ENCODE measurements around the gene IMMT.
"Not testable (repeated sequence)": the region's sequence is repeated elsewhere in the genome, so short reads cannot be mapped to it uniquely, and the experiment has no call there.

The IMMT gene

DNA sequence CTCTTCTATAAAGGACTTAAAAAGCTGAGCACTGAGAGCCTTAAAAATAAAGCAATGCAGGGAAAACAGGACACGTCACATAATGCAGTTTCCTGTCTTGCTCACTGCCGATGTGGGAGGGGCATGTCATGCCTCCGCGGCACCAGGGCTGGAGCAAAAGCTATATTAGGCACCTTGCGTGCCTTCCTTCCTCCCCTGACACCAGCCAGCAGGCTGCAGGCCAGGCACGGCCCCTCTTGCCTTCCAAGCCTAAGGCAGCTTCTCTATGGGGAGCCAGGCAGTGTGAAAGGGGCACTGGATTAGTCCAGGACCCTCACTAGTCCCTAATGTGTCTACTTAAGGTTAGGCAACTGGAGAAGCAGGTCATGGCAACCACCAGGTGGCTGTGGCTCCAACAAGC is 30.3 kb upstream of the IMMT start:
- DNase-seq = peak; percentile 70

DNA sequence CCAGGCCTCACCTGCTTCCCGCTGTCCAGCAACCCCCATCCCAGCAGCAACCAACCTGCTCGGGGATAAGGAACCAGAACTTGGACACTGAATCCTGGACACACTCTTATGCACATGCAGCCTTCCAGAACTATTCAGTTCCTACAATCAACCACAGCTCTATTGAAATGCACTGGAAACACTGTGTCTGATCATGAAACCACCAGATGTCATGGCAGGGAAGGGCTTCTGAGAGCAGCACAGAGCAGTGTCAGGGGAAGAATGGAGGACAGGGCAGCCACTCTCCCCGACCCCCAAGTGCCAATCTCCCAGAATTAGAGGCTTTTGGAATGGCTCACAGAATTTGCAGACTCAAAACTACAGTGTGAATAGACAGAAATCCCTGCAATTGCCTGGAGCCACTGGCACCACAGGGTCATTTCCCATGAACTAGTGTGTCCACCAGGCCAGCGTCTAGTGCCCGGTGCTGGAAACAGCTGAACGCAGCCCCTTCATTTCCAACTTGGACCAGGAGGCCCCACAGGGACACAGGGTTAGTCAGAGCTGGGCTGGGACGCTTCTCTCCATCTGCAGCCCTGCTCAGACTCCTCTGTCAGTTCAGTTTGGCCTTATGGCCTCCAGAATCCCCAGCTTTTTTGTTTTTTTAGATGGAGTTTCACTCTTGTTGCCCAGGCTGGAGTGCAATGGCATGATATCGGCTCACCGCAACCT is 29.5 kb upstream of the IMMT start:
- no peak for DNase-seq

DNA sequence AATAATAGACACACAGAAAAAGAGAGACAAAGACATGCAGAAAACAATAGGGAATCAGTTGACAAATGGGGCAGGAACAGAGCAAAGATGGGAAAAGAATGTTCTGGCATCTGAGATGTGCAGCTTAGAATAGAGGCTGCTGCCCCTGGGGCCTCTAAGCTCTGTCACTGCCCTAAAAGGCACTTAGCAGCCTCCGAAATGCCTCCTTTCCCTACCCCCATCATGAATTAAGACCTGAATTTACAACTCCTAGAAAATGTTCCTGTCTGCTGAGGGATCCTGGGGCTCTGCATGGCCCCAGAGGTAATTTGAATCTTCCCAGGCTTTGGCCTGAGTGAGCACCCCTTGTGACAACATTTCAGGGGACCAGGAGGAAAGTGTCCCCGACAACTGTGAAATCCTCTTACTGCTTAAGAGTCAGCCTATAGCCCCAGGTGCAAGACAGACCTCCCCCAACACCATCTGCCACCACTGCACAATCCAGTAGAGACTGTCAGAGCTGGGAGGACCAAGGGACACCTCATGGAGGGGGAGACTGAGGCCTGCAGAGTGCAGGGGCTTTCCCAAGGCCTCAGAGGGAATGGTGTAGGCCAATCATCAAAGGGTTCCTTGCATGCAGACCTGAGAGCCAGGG is 28.8 kb upstream of the IMMT start:
- DNase-seq = no peak

DNA sequence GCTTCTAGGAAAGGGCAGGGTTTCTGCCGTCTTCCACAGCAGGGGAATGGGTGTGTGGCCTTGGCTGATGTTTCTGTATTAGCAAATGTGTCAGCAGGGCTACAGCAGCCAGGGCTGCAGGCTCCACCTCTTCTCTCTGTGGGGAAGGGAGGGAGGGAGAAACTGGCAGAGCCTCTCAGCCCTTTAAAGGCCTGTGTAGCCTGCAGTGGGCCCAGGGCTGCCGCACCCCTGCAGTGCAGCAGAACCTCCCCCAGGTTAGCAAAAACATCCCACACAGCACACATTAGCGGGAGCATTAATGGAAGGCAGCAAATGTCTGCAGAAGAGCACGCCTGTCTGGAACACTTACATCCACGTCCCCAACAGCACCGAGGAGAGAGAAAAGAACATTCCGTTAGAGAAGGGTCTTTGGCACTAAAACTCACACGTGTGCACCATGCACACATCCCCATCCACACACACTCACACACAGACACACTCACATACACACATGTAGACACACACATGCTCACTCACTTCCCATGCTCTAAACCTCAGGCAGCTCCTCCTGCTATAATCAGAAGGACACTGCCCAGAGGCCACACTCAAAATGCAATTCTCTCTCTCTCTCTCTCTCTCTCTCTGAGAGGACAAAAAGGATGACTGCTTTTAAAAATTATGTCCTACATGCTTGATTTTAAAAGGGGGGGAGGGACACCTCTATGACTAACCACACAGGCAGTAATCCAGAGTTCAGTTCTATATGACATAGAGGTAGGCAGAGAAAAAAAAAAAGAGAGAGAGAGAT is 28.1 kb upstream of the IMMT start:
- DNase-seq = no peak

DNA sequence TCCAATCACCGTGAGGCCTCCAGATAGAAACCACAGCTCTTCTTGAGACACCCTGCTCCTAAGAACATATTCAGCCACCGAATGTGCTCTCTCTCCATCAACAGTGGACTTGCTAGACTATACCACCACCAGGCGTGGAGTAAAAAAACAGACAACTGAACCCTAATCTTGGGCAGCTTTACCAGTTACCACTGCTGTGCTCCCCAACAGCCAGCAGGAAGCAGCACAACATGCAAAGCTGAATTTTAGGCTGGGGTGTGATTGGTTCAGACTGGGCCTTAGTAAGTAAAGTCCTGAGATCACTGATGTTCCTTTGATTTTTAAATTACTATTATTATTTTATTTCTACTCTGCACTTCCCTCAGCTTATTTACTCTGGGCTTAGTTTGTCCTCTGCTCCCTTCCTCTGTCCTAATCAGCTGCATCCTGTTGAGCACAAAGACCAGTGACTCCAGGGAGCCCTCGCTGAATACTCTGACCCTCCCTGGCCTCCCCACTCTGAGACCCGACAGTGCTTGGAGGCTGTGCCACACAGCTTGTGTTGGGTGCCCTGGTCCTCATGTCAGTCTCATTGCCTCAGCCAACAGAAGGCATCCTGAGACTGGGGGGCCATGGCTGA is 25.9 kb upstream of the IMMT start:
- peak; percentile 69 for DNase-seq

DNA sequence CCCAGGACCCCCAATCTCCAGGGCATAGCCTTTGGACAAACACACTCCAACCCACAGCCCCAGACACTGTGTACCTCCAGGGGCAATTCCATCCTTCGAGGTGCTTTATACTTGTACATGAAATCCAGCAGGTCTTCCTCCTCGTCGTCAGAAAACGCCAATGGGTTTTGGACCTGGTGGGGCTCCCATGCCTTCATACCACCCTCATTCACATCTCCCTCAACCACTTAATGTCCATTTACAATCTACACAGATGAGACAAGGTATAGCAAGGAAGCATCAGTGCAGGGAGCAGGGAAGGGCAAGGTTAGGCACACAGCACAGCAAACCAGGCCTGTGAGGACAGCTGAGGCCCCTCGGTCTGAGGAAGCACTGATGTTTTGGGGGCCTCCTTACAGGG is 24.6 kb upstream of the IMMT start:
- DNase-seq = no peak

DNA sequence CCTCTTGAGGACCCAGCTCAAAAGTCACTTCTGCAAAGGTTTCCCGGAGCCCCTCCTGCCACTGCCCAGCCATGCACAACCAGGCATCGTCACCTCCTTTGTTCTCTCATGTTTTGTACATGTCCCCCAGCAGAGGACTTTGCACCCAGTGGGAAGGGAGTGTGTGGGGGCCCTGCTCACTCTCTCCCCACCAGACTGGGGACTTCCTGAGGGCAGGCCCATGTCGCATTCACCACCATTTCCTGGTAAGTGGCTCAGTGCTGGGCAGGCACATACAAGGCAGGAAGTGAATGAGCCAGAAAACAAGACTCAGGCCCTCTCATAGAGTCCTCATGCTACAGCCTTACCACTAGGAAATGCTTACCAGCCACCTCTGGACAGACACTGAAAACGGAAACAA is 22.9 kb upstream of the IMMT start:
- no peak for DNase-seq

DNA sequence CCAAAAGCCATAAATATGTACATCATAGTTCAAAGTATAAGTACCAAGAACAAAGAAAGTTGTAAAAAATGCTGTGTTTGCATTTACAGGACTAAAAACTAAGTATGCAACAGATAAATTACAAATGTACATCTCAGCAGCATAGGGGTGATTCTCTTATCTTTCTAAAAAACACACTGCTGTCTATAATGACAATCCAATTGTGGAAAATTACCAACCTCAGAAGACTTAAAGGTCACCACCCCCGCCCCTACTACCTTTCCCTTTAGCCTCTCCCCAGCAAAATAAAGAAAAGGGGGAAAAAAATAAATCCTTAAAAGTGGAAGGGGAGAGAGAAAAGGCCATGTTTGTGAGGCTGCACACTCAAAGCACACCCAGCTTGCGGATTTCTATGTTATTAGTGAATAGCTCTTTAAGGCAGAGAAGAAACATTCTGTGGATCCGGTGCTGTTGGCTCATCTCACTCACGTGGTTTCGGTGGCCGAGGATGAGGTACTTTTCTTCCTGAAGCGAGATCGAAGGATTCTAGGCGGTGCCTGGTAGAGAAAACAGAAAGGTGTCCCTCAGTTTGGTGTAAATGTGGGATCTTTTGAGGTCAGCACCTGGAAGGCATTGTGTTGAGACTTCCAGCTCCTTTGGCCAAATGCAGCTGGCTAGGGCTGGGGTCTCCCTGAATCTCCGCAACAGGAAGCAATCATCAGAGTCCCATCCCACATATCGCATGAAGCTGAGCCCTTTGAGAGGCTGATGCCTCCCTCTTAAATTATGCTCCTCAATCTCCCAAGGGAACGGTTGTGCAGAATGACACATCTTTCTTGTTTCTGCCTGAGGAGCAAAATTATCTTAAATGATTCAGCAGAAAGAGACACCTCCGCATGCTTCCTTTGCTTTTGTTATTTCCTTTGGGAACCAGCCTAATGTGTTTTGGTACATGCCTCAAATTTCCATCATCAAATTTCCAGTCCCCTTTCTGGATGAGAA is 21.6 kb upstream of the IMMT start:
- DNase-seq = no peak

DNA sequence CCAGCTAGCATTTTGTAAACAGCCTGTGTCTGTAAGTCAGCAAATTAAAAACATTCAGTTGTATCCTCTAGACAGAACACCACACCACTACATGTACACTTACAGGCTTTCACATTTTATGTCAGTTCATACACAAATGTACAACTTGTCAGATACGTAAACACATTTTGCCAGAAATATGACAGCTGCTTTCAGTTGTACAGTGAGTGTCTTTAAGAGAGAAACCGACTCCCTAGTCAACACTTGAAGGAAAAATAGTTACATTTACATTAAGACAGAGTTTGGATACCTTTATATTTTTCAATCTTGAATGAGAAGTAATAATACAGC is 19.2 kb upstream of the IMMT start:
- DNase-seq = no peak

DNA sequence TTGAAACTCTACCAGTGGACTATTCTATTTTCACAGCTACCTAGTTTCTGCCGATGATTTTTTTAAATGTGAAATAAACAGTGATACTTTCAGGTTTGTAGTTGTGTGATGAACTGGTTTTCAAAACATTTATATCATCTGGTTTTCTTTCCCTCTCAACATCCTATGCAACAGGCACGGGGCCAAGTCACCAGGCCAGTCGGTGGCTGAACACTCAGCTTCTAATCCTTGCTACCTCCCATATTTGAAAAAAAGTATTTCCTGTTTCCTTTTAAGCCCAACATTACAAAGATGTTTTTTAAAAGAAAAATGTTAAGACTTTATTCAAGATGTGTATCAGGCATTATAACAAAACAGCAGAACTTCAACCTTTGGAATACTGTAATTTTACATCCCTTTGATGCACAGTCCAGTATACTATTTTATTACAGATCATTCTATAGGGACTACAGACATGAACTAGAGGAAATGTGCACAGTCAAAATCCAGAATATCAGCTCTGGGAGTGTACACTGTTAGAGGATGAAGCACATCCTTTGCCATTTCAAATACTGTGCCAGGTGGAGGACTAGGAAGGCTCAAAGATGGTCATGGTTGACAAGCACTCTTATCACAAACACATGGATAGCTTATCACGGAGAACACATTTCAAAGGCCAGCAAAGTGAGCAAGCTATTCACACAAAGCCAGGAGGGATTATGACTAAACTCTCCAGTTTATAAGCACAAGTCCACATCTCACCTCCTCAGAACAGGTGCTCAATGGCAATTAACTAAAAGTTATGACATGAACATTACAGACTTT is 18.6 kb upstream of the IMMT start:
- DNase-seq = no peak

DNA sequence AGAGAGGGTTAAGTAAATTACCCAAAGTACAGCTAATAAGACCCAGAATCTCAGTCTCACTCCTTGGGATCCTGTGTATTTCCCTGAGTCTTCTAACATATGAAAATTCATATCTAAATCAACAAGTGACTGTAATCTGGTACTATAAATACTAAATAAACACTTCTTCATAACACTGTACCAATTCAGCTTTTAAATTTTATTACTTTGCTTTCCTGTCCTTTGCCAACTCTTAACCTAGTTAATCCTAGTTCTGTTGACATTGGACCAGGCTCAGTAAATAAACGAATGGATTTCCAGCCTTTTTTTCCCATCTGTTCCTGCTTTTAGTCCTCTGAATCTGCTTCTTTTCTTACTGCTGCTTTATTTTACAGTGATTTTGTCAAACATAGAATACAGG is 17.8 kb upstream of the IMMT start:
- no peak for DNase-seq

DNA sequence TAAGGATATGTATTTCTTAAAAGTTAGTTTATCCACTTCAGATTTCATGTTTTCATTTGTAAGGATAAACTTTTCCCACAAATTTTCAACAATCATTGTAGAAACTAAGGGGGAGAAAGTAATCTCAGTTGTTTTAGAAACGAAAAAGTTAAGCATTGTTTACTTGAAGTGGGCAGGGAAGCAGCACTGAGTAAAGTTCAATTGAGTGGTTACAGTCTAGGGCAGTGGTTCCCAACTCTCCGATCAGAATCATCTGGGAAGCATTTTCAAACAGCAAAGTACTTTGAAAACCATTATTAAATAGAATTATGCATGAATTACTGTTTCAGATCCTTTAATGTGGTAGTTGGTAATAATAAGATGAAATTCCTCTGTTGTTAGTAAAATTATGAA is 16.5 kb upstream of the IMMT start:
- no peak for DNase-seq

DNA sequence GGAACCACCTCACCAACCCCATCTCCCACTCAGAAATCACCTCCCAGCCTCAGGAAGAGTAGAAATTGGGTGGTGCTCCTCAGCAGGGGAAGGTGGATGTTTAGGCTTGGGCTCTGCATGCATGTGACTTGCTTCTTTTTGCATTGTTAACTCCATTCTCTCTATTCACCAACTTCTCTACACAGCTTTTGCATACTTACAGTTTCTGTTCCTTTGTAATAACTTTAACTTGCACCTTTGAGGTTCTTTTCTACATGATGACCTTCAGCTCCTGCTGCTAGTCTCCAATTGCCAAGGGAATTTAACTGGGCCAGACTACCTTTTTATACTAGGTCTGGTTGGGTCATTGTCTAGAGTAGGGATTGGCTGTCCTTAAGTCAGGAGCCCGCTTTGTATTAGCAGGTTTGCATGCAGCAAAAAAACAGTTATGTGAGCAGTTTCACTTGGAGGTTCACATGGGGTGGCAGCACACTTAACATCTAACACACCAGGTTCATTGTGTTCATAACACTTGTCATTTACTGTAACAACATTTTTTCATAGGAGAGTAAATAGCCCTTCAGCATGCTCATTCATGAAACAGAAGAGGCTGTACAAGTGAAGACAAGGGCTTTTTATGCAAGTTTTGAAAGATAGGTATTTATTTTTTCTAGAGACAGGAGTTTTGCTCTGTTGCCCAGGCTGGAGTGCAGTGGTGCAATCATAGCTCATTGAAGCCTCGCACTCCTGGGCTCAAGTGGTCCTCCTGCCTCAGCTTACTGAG is 16.0 kb upstream of the IMMT start:
- DNase-seq = no peak

DNA sequence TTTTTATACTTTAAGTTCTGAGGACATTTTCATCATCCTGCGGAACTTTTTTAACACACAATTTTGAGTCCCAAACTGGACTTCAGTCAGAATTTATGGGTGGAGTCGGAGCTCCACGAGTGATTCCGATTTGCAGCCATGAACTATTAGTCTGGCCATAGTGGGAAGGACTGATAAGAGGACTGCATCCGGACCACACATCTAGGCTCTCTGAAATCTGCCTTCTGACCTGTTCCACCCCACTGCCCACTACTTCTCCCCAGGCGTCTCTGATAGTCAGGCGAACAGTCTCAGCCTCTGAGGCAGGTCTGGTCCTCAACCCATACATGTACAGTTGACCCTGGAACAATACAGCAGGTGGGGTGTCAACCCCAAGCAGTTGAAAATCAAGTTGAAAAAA is 9.2 kb upstream of the IMMT start:
- DNase-seq = no peak

DNA sequence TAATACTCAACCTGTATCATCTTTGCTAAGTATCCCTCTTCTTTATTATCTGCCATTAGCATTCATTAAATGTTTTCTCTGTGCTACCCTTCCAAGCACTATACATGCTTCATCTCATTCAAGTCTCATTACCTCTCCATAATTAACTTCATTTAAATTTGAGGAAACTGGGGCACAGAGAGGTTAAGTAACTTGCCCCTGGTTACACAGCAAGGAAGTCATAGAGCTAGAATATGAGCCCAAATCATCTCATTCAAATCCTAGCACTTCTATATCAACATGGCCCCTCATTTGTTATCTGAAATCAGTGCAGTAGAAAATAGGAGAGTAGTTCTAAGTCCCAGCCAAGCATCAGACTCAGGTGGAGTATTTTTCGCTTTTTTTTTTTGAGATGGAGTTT is 8.4 kb upstream of the IMMT start:
- no peak for DNase-seq

DNA sequence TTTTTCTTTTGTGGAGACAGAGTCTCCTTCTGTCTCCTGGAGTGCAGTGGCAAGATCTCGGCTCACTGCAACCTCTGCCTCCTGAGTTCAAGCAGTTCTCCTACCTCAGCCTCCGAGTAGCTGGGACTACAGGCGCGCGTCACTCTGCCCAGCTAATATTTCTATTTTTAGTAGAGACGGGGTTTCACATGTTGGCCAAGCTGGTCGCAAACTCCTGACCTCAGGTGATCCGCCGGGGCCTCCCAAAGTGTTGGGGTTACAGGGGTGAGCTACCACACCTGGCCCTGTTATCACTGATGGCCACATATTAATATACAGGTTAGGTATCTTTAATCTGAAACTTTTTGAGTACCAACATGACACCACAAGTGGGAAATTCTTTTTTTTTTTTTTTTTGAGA is 7.4 kb upstream of the IMMT start:
- DNase-seq = no peak

DNA sequence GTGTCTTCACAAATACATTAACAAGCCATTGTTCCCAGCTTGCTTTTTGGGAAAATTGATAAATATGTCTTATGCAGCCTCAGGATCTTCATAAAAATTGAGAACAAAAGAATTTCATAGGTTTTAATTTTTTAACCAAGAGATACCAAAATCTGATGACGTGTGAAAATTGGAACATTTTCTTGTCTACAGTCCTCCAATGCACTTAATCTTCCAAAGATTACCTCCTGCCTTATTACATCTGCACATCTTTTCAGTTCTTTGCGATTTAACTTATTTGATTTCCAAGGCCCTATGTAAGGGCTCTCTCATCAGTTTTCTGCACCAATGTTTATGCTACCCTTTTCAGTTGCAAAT is 7.1 kb upstream of the IMMT start:
- no peak for DNase-seq

DNA sequence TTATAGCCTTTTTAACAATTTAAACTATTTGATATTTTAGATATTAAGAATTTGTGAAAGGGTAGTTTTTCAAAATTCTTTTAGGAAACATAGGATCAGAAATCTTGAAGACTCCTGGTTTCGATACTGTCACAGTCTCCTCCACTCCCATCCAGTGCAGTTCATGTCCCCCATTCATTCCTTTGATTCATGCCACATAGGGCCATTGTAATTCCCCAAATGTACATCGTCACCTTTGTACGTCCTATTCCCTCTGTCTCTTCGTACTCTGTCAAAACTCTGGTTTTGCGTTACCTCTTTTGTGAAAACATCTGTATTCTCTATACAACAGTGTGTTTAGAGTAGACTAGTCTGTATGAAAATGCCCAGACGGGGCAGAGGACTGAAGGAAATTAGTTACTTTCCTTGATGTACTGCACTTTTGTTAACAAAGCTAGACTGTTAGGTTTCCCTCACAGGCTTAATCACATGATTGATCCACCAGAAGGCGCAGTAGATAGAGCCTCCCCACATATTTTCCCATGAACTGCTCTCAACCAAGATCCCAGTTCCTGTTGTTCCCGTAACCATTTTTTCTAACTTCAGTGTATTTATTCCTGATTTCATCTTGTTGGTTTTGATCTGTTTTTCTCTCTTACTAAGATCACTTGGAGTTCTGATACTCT is 6.5 kb upstream of the IMMT start:
- no peak for DNase-seq

DNA sequence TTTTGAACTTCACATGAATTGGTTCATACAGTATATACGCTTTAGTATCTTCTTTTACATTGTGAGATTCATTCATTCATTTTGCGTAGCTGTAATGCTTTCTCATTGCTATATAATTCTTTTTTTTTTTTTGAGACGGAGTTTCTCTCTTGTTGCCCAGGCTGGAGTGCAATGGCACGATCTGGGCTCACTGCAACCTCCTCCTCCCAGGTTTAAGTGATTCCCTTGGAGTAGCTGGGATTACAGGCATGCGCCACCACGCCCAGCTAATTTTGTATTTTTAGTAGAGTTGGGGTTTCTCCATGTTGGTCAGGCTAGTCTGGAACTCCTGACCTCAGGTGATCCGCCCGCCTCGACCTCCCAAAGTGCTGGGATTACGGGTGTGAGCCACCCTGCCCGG is 5.3 kb upstream of the IMMT start:
- DNase-seq = not testable (repeated sequence)

DNA sequence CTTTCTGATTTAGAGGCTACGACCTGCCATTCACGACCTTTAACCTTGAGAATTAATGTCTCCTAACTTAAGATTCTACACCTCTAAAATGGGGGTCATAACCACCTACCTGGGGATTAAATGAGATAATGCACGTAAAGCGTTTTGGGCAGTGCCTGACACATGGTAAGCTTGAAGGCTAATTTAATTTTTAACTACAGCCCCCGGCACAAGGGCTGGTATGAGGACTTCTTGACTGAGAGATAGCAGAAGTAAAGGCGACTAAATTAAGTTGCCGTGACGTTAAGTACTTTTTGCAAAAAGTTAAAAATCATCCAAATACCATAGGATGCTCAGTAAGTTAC is 4.5 kb upstream of the IMMT start:
- no peak for DNase-seq

Measured in CD4-positive, alpha-beta T cell treated with Interleukin-17A for 4 hours (primary cell).